Measurements from ENCODE around the gene ZFHX2. TPM values are rescaled to one million over a fixed set of nuclear protein-coding genes. Genes with fewer than 3 reads are reported as not detected.

ZFHX2 gene
- total RNA-seq, 1 donor from 2014 or later, result 0.81 TPM

- no peak for DNase-seq (ENCODE audit: low read depth)
- H3K4me3 ChIP-seq (ENCODE audit: low read depth, low read length), result no peak overlapping the region
- TF ChIP-seq, protein P1, sequence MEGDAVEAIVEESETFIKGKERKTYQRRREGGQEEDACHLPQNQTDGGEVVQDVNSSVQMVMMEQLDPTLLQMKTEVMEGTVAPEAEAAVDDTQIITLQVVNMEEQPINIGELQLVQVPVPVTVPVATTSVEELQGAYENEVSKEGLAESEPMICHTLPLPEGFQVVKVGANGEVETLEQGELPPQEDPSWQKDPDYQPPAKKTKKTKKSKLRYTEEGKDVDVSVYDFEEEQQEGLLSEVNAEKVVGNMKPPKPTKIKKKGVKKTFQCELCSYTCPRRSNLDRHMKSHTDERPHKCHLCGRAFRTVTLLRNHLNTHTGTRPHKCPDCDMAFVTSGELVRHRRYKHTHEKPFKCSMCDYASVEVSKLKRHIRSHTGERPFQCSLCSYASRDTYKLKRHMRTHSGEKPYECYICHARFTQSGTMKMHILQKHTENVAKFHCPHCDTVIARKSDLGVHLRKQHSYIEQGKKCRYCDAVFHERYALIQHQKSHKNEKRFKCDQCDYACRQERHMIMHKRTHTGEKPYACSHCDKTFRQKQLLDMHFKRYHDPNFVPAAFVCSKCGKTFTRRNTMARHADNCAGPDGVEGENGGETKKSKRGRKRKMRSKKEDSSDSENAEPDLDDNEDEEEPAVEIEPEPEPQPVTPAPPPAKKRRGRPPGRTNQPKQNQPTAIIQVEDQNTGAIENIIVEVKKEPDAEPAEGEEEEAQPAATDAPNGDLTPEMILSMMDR (conservative IDR thresholded peaks at IDR 0.05; ENCODE audit: low read depth, low read length), result no peak
Observed at GRCh38 chr14:23548351-23549318, 2.9 kb downstream of the ZFHX2 start.

DNA sequence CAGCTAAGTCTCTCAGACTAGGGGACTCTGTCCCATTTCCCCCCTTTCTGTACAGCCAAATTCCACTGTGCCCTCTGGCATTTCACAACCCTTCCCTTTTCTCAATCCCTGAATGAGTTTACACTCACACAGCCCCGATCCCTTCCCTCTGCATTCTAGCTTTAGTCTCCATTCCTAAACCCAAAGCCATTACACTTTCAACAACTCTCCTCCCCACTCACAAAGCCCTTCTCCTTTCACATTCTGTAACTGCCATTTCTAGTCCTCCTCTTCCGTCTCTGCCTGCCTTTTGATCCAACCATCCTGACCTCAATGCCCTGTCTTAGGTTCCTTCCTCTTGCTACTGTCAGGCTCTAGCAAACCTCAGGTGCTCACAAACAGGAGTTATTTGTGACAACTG, 3.6 kb downstream of the ZFHX2 start:
- TF ChIP-seq, protein P1 (conservative IDR thresholded peaks at IDR 0.05; ENCODE audit: low read depth, low read length), result no peak
- DNase-seq (ENCODE audit: low read depth), result no peak

DNA sequence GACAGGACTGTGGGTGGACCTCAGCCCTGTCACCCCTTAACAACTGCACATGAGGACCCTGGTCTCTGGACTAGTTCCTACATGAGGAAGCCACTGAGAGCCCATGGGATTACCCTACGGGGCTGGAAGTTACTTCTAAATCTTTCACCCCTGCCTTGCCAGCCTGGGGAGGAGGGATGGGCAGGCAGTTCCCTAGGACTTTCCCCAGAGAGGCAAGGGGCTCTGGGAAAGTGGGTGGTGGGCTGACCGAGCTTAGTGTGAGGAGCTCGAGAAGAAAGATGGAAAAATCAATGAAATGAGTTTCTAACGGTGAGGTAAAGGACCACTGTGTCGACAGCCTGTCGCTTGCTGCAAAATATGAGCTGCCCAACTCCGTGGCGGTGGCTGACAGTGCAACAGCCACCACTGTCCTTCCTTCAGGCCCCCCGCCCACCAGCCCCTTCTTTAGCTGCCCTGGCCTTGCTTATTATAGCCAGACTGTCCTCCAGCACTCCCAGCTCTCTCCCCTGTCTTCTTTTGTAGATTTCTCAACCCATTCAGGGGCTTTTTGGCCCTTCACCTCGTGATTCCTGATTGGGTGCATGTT, 5.0 kb downstream of the ZFHX2 start:
- H3K4me3 ChIP-seq (ENCODE audit: low read depth, low read length), result no peak overlapping the region
- TF ChIP-seq, protein P1 (conservative IDR thresholded peaks at IDR 0.05; ENCODE audit: low read depth, low read length), result no peak
- DNase-seq (ENCODE audit: low read depth), result no peak

More for the DNA sequence above, 3.6 kb downstream of the ZFHX2 start:
- no peak overlapping the region for H3K4me3 ChIP-seq (ENCODE audit: low read depth, low read length)

- no peak overlapping the region for H3K4me3 ChIP-seq (ENCODE audit: low read depth, low read length)
- no peak for DNase-seq (ENCODE audit: low read depth)
- TF ChIP-seq, protein P1 (conservative IDR thresholded peaks at IDR 0.05; ENCODE audit: low read depth, low read length), result no peak
Observed at GRCh38 chr14:23545740-23546365, 5.7 kb downstream of the ZFHX2 start.

- TF ChIP-seq, protein P1 (conservative IDR thresholded peaks at IDR 0.05; ENCODE audit: low read depth, low read length), result no peak
- DNase-seq (ENCODE audit: low read depth), result no peak
- H3K4me3 ChIP-seq (ENCODE audit: low read depth, low read length), result no peak overlapping the region
Observed at GRCh38 chr14:23544511-23545447, 6.8 kb downstream of the ZFHX2 start.

- no peak for DNase-seq (ENCODE audit: low read depth)
- H3K4me3 ChIP-seq (ENCODE audit: low read depth, low read length), result no peak overlapping the region
- TF ChIP-seq, protein P1 (conservative IDR thresholded peaks at IDR 0.05; ENCODE audit: low read depth, low read length), result no peak
Observed at GRCh38 chr14:23543403-23543802, 8.2 kb downstream of the ZFHX2 start.
